Measurements from ENCODE around the gene RNPS1. TPM values are rescaled to one million over a fixed set of nuclear protein-coding genes. Genes with fewer than 3 reads are reported as not detected.

RNPS1 gene
- total and polyA plus RNA-seq, 2 experiments from 2014 or later: 220 to 319 TPM

- DNase-seq (ENCODE audit: low read depth in 1 of 2, low spot score in 1 of 2): no peak
- no peak overlapping the region for H3K27ac ChIP-seq
- H3K9me3 ChIP-seq (ENCODE audit: low read depth): no peaks in the 10 kb centered on the region
- peaks cover 15% of the 10 kb centered on the region for H3K27me3 ChIP-seq
- peaks cover 8% of the 10 kb centered on the region for H3K4me1 ChIP-seq (ENCODE audit: low read depth)
- H3K36me3 ChIP-seq: peaks cover 23% of the 10 kb centered on the region
- H3K4me3 ChIP-seq: no peak overlapping the region
- TF ChIP-seq CTCF (IDR thresholded peaks at IDR 0.05; ENCODE audit: low read depth, low read length): no peak
These were observed 28.9 kb downstream of the RNPS1 start for GRCh38 chr16:2238838-2239675.

- peaks cover 8% of the 10 kb centered on the region for H3K4me1 ChIP-seq (ENCODE audit: low read depth)
- H3K9me3 ChIP-seq (ENCODE audit: low read depth): no peaks in the 10 kb centered on the region
- DNase-seq (ENCODE audit: low read depth in 1 of 2, low spot score in 1 of 2): no peak
- peaks cover 29% of the 10 kb centered on the region for H3K36me3 ChIP-seq
- no peak overlapping the region for H3K4me3 ChIP-seq
- no peak overlapping the region for H3K27ac ChIP-seq
- H3K27me3 ChIP-seq: peaks cover 15% of the 10 kb centered on the region
- no peak for TF ChIP-seq CTCF (IDR thresholded peaks at IDR 0.05; ENCODE audit: low read depth, low read length)
These were observed 29.6 kb downstream of the RNPS1 start for GRCh38 chr16:2238150-2238837.

GRCh38 chr16:2237493-2238149 lies 30.3 kb downstream of the RNPS1 start:
- peaks cover 15% of the 10 kb centered on the region for H3K27me3 ChIP-seq
- peaks cover 8% of the 10 kb centered on the region for H3K4me1 ChIP-seq (ENCODE audit: low read depth)
- peaks cover 32% of the 10 kb centered on the region for H3K36me3 ChIP-seq
- no peaks in the 10 kb centered on the region for H3K9me3 ChIP-seq (ENCODE audit: low read depth)
- no peak for TF ChIP-seq CTCF (IDR thresholded peaks at IDR 0.05; ENCODE audit: low read depth, low read length)
- no peak overlapping the region for H3K27ac ChIP-seq
- no peak for DNase-seq (ENCODE audit: low read depth in 1 of 2, low spot score in 1 of 2)
- H3K4me3 ChIP-seq: peak overlapping the region; percentile 28

- Histone ChIP-seq H3K9me3 (ENCODE audit: low read depth) (no peaks in the 10 kb centered on the region), H3K4me3 (peak overlapping the region; percentile 28), H3K27me3 (peaks cover 15% of the 10 kb centered on the region), H3K27ac (no peak overlapping the region), H3K4me1 (ENCODE audit: low read depth) (peaks cover 8% of the 10 kb centered on the region), H3K36me3 (peaks cover 32% of the 10 kb centered on the region)
- no peak for TF ChIP-seq CTCF (IDR thresholded peaks at IDR 0.05; ENCODE audit: low read depth, low read length)
- DNase-seq (ENCODE audit: low read depth in 1 of 2, low spot score in 1 of 2): no peak
These were observed 30.8 kb downstream of the RNPS1 start for GRCh38 chr16:2237102-2237482.

GRCh38 chr16:2236337-2237101 lies 31.4 kb downstream of the RNPS1 start, which contains the start of gene DNASE1L2:
DNASE1L2 (plus strand) TSS chr16:2236444; CDS start chr16:2236817, 373 bp downstream.
- DNase-seq (ENCODE audit: low read depth in 1 of 2, low spot score in 1 of 2): peak; percentile 41 to 80
- no peak within 1 kb of the TSS for H3K27ac ChIP-seq
- peaks cover 15% of the 10 kb centered on the region for H3K27me3 ChIP-seq
- H3K9me3 ChIP-seq (ENCODE audit: low read depth): no peaks in the 10 kb centered on the region
- peaks cover 34% of the 10 kb centered on the region for H3K36me3 ChIP-seq
- TF ChIP-seq CTCF (IDR thresholded peaks at IDR 0.05; ENCODE audit: low read depth, low read length): no peak
- peak within 1 kb of the TSS; percentile 28 for H3K4me3 ChIP-seq
- peaks cover 8% of the 10 kb centered on the region for H3K4me1 ChIP-seq (ENCODE audit: low read depth)

All from cardiac muscle cell (in vitro differentiated cells and primary cell).